NCI-H524 (cell line): Measurements from ENCODE around the gene JMJD8.

Experiments used
- DNase-seq, 2 experiments: peaks; one replicate each; lab custom pipeline; 2025; lab: John Stamatoyannopoulos, UW

The JMJD8 gene

GRCh38 chr16:689175-689897 is 5.2 kb upstream of the JMJD8 start:
- DNase-seq: no peak

GRCh38 chr16:687499-687898 is 3.4 kb upstream of the JMJD8 start:
- DNase-seq: no peak

- no peak for DNase-seq
These were observed 2.5 kb upstream of the JMJD8 start for GRCh38 chr16:686459-687260.

- DNase-seq: peak in 1 of 2 experiments; percentile 60
These were observed 1.8 kb upstream of the JMJD8 start for GRCh38 chr16:685967-686366.

GRCh38 chr16:684961-685696 is 995 bp upstream of the JMJD8 start:
- DNase-seq: no peak

- DNase-seq: no peak
These were observed 601 bp downstream of the JMJD8 start for GRCh38 chr16:683396-684070.

- no peak for DNase-seq
These were observed 1.4 kb downstream of the JMJD8 start for GRCh38 chr16:682493-683395.

- no peak for DNase-seq
These were observed 2.2 kb downstream of the JMJD8 start for GRCh38 chr16:681746-682427.

- DNase-seq: peak; percentile 21 to 48
These were observed 3.0 kb downstream of the JMJD8 start for GRCh38 chr16:680967-681745.

GRCh38 chr16:680625-680945 is 3.5 kb downstream of the JMJD8 start:
- DNase-seq: no peak

GRCh38 chr16:679814-680624 is 4.1 kb downstream of the JMJD8 start, which contains the start of gene STUB1:
TSS of gene STUB1 (plus strand) at chr16:680410. CDS start at chr16:680526, 116 bp downstream.
- peak; percentile 89 to 93 for DNase-seq

- DNase-seq: peak; percentile 70 to 82
These were observed 5.0 kb downstream of the JMJD8 start for GRCh38 chr16:678858-679813.

GRCh38 chr16:678209-678857 is 5.8 kb downstream of the JMJD8 start:
- no peak for DNase-seq

GRCh38 chr16:677316-678190 is 6.6 kb downstream of the JMJD8 start:
- DNase-seq: no peak

- DNase-seq: no peak
These were observed 7.2 kb downstream of the JMJD8 start for GRCh38 chr16:676913-677312.

GRCh38 chr16:676565-676902 is 7.6 kb downstream of the JMJD8 start:
- DNase-seq: no peak
